B cell (primary cell): ENCODE data around the gene SLC48A1.

ENCODE experiments used
- EZH2 ChIP-seq: IDR thresholded peaks from 2 replicates; pipeline ENCODE4 v1.6.1; 2012; ENCODE audit warnings: borderline replicate concordance, low read depth, mild to moderate bottlenecking, moderate library complexity, low read length; ENCODE audit not compliant: insufficient read depth, poor library complexity, severe bottlenecking
- TF ChIP-seq, protein P1 (sequence below): fragments of 200-600 bp; IDR thresholded peaks from one replicate; pipeline ENCODE4 v1.8.0; 2022; ENCODE audit warnings: antibody characterized with exemption, mild to moderate bottlenecking

DNA sequence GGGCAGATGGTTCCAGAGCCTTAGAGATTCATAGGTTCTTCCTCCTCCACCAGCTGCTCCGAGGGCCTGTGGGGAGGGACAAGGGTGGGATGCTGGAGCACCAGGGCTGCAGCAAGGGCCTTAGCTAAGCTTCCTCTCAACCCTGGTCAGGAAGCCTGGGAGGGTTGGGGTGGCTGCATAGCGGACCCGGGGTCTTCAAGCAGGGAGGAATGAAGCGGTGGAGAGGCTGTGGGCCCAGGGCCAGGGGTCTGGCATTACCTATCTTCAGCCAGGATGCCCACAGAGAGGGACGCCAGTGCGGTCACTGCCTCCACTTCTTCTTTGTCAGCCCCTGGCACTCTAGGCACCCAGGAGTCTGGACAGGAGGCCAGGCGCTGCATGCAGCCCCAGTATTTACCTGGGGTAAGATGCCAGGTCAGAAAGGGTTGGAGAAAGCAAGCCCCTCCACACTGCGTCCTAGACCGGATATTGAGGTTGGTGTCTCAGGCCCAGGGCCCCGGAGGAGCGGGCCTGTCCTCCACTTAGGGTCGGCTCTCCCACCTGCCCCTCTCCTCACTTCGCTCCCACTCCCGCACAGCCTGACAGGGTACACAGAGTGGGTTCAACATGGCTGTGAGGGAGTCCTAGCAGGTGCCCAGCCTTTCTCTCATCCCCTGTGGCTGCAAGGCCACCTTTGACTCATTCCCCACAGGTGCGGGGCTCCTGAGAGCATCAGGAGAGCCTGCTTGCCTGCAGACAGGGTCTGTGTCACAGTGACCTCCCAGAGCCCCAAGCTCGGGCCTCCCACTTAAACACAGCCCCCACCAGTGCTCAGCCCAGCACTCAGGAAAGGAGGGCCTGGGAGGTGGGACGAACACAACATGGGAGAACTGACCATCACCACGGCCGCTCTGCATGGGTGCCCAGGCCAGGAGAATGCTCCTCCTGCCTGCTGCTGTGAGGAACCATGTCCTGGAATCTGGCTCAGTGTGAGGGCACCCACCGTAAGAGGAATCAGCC, 11.1 kb downstream of the SLC48A1 start:
- no peak for TF ChIP-seq EZH2
- TF ChIP-seq, protein P1, sequence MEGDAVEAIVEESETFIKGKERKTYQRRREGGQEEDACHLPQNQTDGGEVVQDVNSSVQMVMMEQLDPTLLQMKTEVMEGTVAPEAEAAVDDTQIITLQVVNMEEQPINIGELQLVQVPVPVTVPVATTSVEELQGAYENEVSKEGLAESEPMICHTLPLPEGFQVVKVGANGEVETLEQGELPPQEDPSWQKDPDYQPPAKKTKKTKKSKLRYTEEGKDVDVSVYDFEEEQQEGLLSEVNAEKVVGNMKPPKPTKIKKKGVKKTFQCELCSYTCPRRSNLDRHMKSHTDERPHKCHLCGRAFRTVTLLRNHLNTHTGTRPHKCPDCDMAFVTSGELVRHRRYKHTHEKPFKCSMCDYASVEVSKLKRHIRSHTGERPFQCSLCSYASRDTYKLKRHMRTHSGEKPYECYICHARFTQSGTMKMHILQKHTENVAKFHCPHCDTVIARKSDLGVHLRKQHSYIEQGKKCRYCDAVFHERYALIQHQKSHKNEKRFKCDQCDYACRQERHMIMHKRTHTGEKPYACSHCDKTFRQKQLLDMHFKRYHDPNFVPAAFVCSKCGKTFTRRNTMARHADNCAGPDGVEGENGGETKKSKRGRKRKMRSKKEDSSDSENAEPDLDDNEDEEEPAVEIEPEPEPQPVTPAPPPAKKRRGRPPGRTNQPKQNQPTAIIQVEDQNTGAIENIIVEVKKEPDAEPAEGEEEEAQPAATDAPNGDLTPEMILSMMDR: no peak
